Parathyroid adenoma (tissue), 2 donors: Measurements from ENCODE around the gene RRP9.

ENCODE experiments used
- H2AFZ ChIP-seq: fragments of 300-600 bp; sonication (generic); one replicate; pipeline ENCODE4 v1.7.0; 2017; ENCODE audit warnings: antibody characterized with exemption, mild to moderate bottlenecking
- H3K27ac ChIP-seq: fragments of 300-600 bp; sonication (generic); one replicate; pipeline ENCODE4 v1.7.0; 2017
- H3K27me3 ChIP-seq: fragments of 300-600 bp; sonication (generic); one replicate; pipeline ENCODE4 v1.7.0; 2017; ENCODE audit warnings: low read length; ENCODE audit not compliant: control insufficient read depth, insufficient read depth
- H3K36me3 ChIP-seq: fragments of 300-600 bp; sonication (generic); one replicate; pipeline ENCODE4 v1.7.0; 2017; ENCODE audit warnings: low read length; ENCODE audit not compliant: control insufficient read depth, insufficient read depth
- H3K4me1 ChIP-seq: fragments of 300-600 bp; sonication (generic); one replicate; pipeline ENCODE4 v1.7.0; 2017; ENCODE audit warnings: control low read depth
- H3K4me2 ChIP-seq: fragments of 300-600 bp; sonication (generic); one replicate; pipeline ENCODE4 v1.7.0; 2017; ENCODE audit warnings: low read length
- H3K4me3 ChIP-seq: fragments of 300-600 bp; sonication (generic); one replicate; pipeline ENCODE4 v1.7.0; 2017; ENCODE audit warnings: low read depth, low read length
- H3K79me2 ChIP-seq: fragments of 300-600 bp; sonication (generic); one replicate; pipeline ENCODE4 v1.7.0; 2017; ENCODE audit warnings: control low read depth
- H3K9ac ChIP-seq: fragments of 300-600 bp; sonication (generic); one replicate; pipeline ENCODE4 v1.7.0; 2017; ENCODE audit warnings: mild to moderate bottlenecking
- H3K9me3 ChIP-seq: fragments of 300-600 bp; sonication (generic); one replicate; pipeline ENCODE4 v1.7.0; 2017; ENCODE audit warnings: low read length; ENCODE audit not compliant: control insufficient read depth
- TF ChIP-seq, protein P1 (sequence below): fragments of 300-600 bp; sonication (generic); IDR thresholded peaks from one replicate; pipeline ENCODE4 v1.7.0; 2017; ENCODE audit warnings: antibody characterized with exemption, mild to moderate bottlenecking
- donor health status: primary hyperparathyroidism.

The RRP9 gene

DNA sequence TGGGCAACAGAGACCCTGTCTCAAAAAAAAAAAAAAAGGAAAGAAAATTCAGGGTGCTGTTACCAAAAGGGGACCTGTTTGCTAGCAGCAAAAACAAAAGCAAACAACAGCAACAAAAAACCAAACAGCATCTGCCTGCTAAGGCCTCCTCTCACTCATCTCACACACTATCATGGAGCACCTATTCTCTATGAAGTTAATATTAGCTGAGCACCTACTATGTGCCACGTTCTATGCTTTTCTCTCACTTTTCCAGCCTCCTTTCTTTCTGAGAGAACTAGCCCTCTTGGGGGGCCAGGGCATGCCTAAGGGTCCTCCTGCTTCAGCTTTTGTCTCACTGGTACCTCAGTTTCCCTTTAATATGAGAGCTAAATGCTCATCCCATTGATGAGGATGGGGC lies 13.0 kb upstream of the RRP9 start:
- Histone ChIP-seq H2AFZ (no peak overlapping the region), H3K9ac (no peak overlapping the region), H3K4me3 (no peak overlapping the region), H3K4me2 (no peak overlapping the region), H3K9me3 (no peaks in the 10 kb centered on the region), H3K36me3 (no peaks in the 10 kb centered on the region), H3K27me3 (no peaks in the 10 kb centered on the region), H3K79me2 (no peaks in the 10 kb centered on the region), H3K4me1 (peaks cover 15% of the 10 kb centered on the region), H3K27ac (no peak overlapping the region)
- TF ChIP-seq, protein P1, sequence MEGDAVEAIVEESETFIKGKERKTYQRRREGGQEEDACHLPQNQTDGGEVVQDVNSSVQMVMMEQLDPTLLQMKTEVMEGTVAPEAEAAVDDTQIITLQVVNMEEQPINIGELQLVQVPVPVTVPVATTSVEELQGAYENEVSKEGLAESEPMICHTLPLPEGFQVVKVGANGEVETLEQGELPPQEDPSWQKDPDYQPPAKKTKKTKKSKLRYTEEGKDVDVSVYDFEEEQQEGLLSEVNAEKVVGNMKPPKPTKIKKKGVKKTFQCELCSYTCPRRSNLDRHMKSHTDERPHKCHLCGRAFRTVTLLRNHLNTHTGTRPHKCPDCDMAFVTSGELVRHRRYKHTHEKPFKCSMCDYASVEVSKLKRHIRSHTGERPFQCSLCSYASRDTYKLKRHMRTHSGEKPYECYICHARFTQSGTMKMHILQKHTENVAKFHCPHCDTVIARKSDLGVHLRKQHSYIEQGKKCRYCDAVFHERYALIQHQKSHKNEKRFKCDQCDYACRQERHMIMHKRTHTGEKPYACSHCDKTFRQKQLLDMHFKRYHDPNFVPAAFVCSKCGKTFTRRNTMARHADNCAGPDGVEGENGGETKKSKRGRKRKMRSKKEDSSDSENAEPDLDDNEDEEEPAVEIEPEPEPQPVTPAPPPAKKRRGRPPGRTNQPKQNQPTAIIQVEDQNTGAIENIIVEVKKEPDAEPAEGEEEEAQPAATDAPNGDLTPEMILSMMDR, result no peak

- Histone ChIP-seq H3K4me3 (no peak overlapping the region), H3K27me3 (no peaks in the 10 kb centered on the region), H3K79me2 (no peaks in the 10 kb centered on the region), H3K36me3 (no peaks in the 10 kb centered on the region), H3K4me2 (no peak overlapping the region), H3K9ac (no peak overlapping the region), H3K27ac (peak overlapping the region; percentile 38), H3K4me1 (peaks cover 15% of the 10 kb centered on the region), H2AFZ (no peak overlapping the region), H3K9me3 (no peaks in the 10 kb centered on the region)
- TF ChIP-seq, protein P1, result no peak
These were observed 12.4 kb upstream of the RRP9 start for GRCh38 chr3:51954105-51954504.

DNA sequence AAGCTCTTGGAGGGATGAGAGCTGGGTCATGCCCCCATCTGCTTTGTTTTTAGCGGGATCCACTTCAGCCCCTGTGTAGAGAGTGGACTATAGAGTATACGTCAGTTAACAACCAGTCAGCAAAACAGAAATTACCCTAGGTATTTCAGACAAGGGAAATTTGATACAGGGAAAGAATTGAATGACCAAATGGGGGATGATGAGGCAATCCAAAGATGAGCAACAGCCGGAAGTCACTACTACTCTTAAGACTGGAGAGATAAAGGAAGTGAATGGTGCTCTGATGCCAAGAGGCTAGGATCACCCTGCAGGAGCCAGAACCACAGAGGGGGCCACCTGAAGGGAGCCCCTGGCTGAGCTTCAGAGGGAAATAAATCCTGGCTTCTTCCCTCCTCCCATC lies 11.7 kb upstream of the RRP9 start:
- Histone ChIP-seq H3K9ac (no peak overlapping the region), H3K4me1 (peaks cover 15% of the 10 kb centered on the region), H3K36me3 (no peaks in the 10 kb centered on the region), H3K4me2 (no peak overlapping the region), H3K27ac (peak overlapping the region; percentile 38), H3K79me2 (no peaks in the 10 kb centered on the region), H3K9me3 (no peaks in the 10 kb centered on the region), H2AFZ (no peak overlapping the region), H3K27me3 (no peaks in the 10 kb centered on the region), H3K4me3 (no peak overlapping the region)
- TF ChIP-seq, protein P1, result no peak

DNA sequence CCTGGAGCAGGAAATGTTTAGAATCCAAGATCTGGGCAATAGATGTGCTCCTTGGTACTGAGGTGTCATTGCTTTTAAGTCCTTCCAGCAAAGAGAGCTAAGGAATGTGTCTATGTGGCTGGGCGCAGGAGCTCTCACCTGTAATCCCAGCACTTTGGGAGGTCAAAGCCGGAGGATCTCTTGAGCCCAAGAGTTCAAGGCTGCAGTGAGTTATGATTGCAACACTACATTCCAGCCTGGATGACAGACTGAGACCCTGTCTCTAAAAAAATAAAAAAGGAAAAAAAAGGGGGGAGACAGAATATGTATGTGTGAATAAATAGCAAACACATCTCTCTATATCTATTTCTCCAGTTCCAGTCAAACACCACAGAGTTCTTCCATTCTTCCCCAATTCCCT lies 9.2 kb upstream of the RRP9 start:
- no peak overlapping the region for H3K9ac ChIP-seq
- no peak overlapping the region for H3K27ac ChIP-seq
- H3K4me3 ChIP-seq, result no peak overlapping the region
- H3K4me2 ChIP-seq, result no peak overlapping the region
- H2AFZ ChIP-seq, result no peak overlapping the region
- H3K36me3 ChIP-seq, result no peaks in the 10 kb centered on the region
- H3K4me1 ChIP-seq, result peaks cover 10% of the 10 kb centered on the region
- TF ChIP-seq, protein P1, result no peak
- H3K79me2 ChIP-seq, result no peaks in the 10 kb centered on the region
- no peaks in the 10 kb centered on the region for H3K9me3 ChIP-seq
- H3K27me3 ChIP-seq, result no peaks in the 10 kb centered on the region

- no peak overlapping the region for H3K9ac ChIP-seq
- no peaks in the 10 kb centered on the region for H3K27me3 ChIP-seq
- no peaks in the 10 kb centered on the region for H3K9me3 ChIP-seq
- H3K4me2 ChIP-seq, result no peak overlapping the region
- H3K79me2 ChIP-seq, result no peaks in the 10 kb centered on the region
- H3K4me1 ChIP-seq, result peaks cover 10% of the 10 kb centered on the region
- H3K27ac ChIP-seq, result no peak overlapping the region
- no peak overlapping the region for H2AFZ ChIP-seq
- TF ChIP-seq, protein P1, result no peak
- no peak overlapping the region for H3K4me3 ChIP-seq
- no peaks in the 10 kb centered on the region for H3K36me3 ChIP-seq
These were observed 7.4 kb upstream of the RRP9 start for GRCh38 chr3:51949121-51949520.
